ENCODE data around the gene UGT8.

UGT8 gene

DNA sequence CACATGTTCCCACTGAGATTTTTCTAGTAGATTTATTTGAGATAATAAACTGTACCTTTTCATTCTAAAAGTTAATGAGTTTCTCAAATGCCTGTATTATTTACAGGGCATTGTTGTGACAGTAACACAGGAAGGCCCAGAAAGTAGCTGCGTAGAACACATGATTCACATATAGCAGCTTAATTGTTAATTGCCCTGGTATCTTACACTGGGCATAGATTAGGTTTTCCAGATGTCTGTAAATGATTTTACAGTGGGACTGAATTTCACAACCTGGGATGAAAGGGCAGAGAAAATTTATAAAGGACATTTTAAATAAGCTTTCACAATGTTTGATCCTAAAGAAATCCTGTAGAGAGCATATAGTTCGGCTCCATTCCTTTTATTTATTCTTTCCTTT, 27.6 kb downstream of the UGT8 start:
- Histone ChIP-seq H3K27me3 (ENCODE audit: control insufficient read depth in 1 of 2, insufficient read depth in 1 of 2, low read length in 2 of 2) (no peaks in the 10 kb centered on the region), H3K18ac (ENCODE audit: low read depth in 1 of 2, low read length in 2 of 2) (no peak overlapping the region), H2BK15ac (ENCODE audit: low read depth, poor library complexity, severe bottlenecking) (no peak overlapping the region), H3K4me1 (ENCODE audit: control insufficient read depth, insufficient read depth, low read depth, low read length) (peaks cover under 1% of the 10 kb centered on the region), H2BK12ac (ENCODE audit: low read length in 2 of 2) (no peak overlapping the region), H4K91ac (ENCODE audit: low read length) (no peak overlapping the region), H2BK120ac (ENCODE audit: low read depth, low read length) (no peak overlapping the region), H3K27ac (ENCODE audit: low read length, poor library complexity, severe bottlenecking) (no peak overlapping the region), H3K9me3 (ENCODE audit: control insufficient read depth, low read length) (no peaks in the 10 kb centered on the region), H3K4ac (ENCODE audit: low read depth in 1 of 2, low read length in 2 of 2) (no peak overlapping the region), H4K8ac (ENCODE audit: low read length) (no peak overlapping the region), H2BK5ac (ENCODE audit: low read depth, low read length, poor library complexity, severe bottlenecking) (no peak overlapping the region), H3K9ac (ENCODE audit: low read length) (no peak overlapping the region), H3K79me1 (replicated peaks; ENCODE audit: low read length, poor library complexity, severe bottlenecking) (peaks cover 3% of the 10 kb centered on the region), H3K4me3 (ENCODE audit: insufficient read depth in 1 of 2, low read depth in 1 of 2, low read length in 2 of 2) (no peak overlapping the region), H3K36me3 (ENCODE audit: control insufficient read depth in 1 of 2, insufficient read depth in 2 of 2, low read depth in 1 of 2, low read length in 2 of 2) (no peaks in the 10 kb centered on the region), H3K14ac (ENCODE audit: low read length in 2 of 2) (no peak overlapping the region), H2AK5ac (ENCODE audit: low read length, severe bottlenecking) (no peak overlapping the region), H3K23ac (ENCODE audit: low read length in 2 of 2) (no peak overlapping the region), H3K4me2 (ENCODE audit: low read length, poor library complexity, severe bottlenecking) (no peak overlapping the region), H2AFZ (ENCODE audit: low read depth, low read length) (no peak overlapping the region)
- WGBS = 100% methylated on average over 1 of the region's 2 CpGs
- DNase-seq = no peak

DNA sequence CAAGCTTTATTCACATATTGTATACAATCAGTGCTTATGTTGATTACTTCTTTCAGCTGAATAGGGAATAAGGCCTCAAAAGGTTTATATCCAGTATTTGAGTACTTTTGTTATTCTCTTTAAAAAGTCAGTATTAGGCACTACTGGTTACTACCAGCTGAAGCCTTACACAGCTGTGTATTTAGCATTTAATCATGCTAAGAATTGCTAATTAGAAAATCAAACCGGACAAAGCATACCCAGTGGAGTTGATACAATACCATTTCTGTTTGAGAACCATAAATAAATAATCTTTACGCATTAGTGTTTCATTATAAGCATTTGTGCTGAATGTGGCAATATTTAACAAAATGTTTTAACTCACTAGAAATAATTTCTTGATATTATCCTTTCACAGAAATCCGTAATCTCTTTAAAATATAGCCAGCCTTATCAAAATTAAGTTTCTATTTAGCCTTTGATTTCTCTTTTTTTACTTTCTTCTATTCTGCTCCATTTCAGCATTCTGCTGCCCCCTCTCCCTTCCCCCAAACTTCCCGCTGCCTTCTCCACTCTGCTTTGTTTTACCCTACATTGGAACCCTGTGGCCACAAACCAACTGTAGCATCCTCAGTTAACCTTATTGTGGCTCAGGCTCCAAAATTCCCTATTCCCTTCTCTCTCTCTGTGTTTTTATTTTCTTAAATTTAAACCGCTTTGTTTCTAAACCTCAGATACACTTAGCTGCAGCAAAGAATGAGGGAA, 37.8 kb downstream of the UGT8 start:
- no peaks in the 10 kb centered on the region for H3K27me3 ChIP-seq (ENCODE audit: control insufficient read depth in 1 of 2, insufficient read depth in 1 of 2, low read length in 2 of 2)
- no peaks in the 10 kb centered on the region for H3K79me1 ChIP-seq (replicated peaks; ENCODE audit: low read length, poor library complexity, severe bottlenecking)
- no peak overlapping the region for H3K9ac ChIP-seq (ENCODE audit: low read length)
- H3K4me2 ChIP-seq (ENCODE audit: low read length, poor library complexity, severe bottlenecking) = no peak overlapping the region
- no peak overlapping the region for H2AFZ ChIP-seq (ENCODE audit: low read depth, low read length)
- no peak overlapping the region for H2BK120ac ChIP-seq (ENCODE audit: low read depth, low read length)
- no peak overlapping the region for H4K91ac ChIP-seq (ENCODE audit: low read length)
- H3K4me3 ChIP-seq (ENCODE audit: insufficient read depth in 1 of 2, low read depth in 1 of 2, low read length in 2 of 2) = no peak overlapping the region
- no peak for DNase-seq
- no peaks in the 10 kb centered on the region for H3K9me3 ChIP-seq (ENCODE audit: control insufficient read depth, low read length)
- no peak overlapping the region for H4K8ac ChIP-seq (ENCODE audit: low read length)
- H3K4me1 ChIP-seq (ENCODE audit: control insufficient read depth, insufficient read depth, low read depth, low read length) = no peaks in the 10 kb centered on the region
- H3K27ac ChIP-seq (ENCODE audit: low read length, poor library complexity, severe bottlenecking) = no peak overlapping the region
- H2BK5ac ChIP-seq (ENCODE audit: low read depth, low read length, poor library complexity, severe bottlenecking) = no peak overlapping the region
- no peak overlapping the region for H2BK15ac ChIP-seq (ENCODE audit: low read depth, poor library complexity, severe bottlenecking)
- WGBS = 90% methylated on average over 2 of the region's 5 CpGs
- no peak overlapping the region for H3K14ac ChIP-seq (ENCODE audit: low read length in 2 of 2)
- H3K4ac ChIP-seq (ENCODE audit: low read depth in 1 of 2, low read length in 2 of 2) = no peak overlapping the region
- H3K23ac ChIP-seq (ENCODE audit: low read length in 2 of 2) = no peak overlapping the region
- H3K18ac ChIP-seq (ENCODE audit: low read depth in 1 of 2, low read length in 2 of 2) = no peak overlapping the region
- H2BK12ac ChIP-seq (ENCODE audit: low read length in 2 of 2) = no peak overlapping the region
- no peaks in the 10 kb centered on the region for H3K36me3 ChIP-seq (ENCODE audit: control insufficient read depth in 1 of 2, insufficient read depth in 2 of 2, low read depth in 1 of 2, low read length in 2 of 2)
- H2AK5ac ChIP-seq (ENCODE audit: low read length, severe bottlenecking) = no peak overlapping the region

GRCh38 chr4:114642173-114642780, 43.7 kb downstream of the UGT8 start:
- no peaks in the 10 kb centered on the region for H3K9me3 ChIP-seq (ENCODE audit: control insufficient read depth, low read length)
- no peak overlapping the region for H2AFZ ChIP-seq (ENCODE audit: low read depth, low read length)
- H3K4me2 ChIP-seq (ENCODE audit: low read length, poor library complexity, severe bottlenecking) = no peak overlapping the region
- no peak overlapping the region for H4K91ac ChIP-seq (ENCODE audit: low read length)
- no peak overlapping the region for H3K23ac ChIP-seq (ENCODE audit: low read length in 2 of 2)
- no peaks in the 10 kb centered on the region for H3K36me3 ChIP-seq (ENCODE audit: control insufficient read depth in 1 of 2, insufficient read depth in 2 of 2, low read depth in 1 of 2, low read length in 2 of 2)
- no peak for DNase-seq
- peaks cover 1% of the 10 kb centered on the region for H3K79me1 ChIP-seq (replicated peaks; ENCODE audit: low read length, poor library complexity, severe bottlenecking)
- H3K14ac ChIP-seq (ENCODE audit: low read length in 2 of 2) = no peak overlapping the region
- no peaks in the 10 kb centered on the region for H3K4me1 ChIP-seq (ENCODE audit: control insufficient read depth, insufficient read depth, low read depth, low read length)
- H2AK5ac ChIP-seq (ENCODE audit: low read length, severe bottlenecking) = no peak overlapping the region
- H3K27me3 ChIP-seq (ENCODE audit: control insufficient read depth in 1 of 2, insufficient read depth in 1 of 2, low read length in 2 of 2) = no peaks in the 10 kb centered on the region
- H2BK120ac ChIP-seq (ENCODE audit: low read depth, low read length) = no peak overlapping the region
- no peak overlapping the region for H3K4me3 ChIP-seq (ENCODE audit: insufficient read depth in 1 of 2, low read depth in 1 of 2, low read length in 2 of 2)
- no peak overlapping the region for H3K4ac ChIP-seq (ENCODE audit: low read depth in 1 of 2, low read length in 2 of 2)
- H3K9ac ChIP-seq (ENCODE audit: low read length) = no peak overlapping the region
- 92% methylated on average over 4 of the region's 4 CpGs for WGBS
- no peak overlapping the region for H4K8ac ChIP-seq (ENCODE audit: low read length)
- H2BK15ac ChIP-seq (ENCODE audit: low read depth, poor library complexity, severe bottlenecking) = no peak overlapping the region
- H3K18ac ChIP-seq (ENCODE audit: low read depth in 1 of 2, low read length in 2 of 2) = no peak overlapping the region
- no peak overlapping the region for H3K27ac ChIP-seq (ENCODE audit: low read length, poor library complexity, severe bottlenecking)
- no peak overlapping the region for H2BK5ac ChIP-seq (ENCODE audit: low read depth, low read length, poor library complexity, severe bottlenecking)
- H2BK12ac ChIP-seq (ENCODE audit: low read length in 2 of 2) = no peak overlapping the region

- Histone ChIP-seq H3K4me1 (ENCODE audit: control insufficient read depth, insufficient read depth, low read depth, low read length) (no peaks in the 10 kb centered on the region), H2BK12ac (ENCODE audit: low read length in 2 of 2) (no peak overlapping the region), H2BK5ac (ENCODE audit: low read depth, low read length, poor library complexity, severe bottlenecking) (no peak overlapping the region), H3K14ac (ENCODE audit: low read length in 2 of 2) (no peak overlapping the region), H3K27ac (ENCODE audit: low read length, poor library complexity, severe bottlenecking) (no peak overlapping the region), H2AFZ (ENCODE audit: low read depth, low read length) (no peak overlapping the region), H3K4me2 (ENCODE audit: low read length, poor library complexity, severe bottlenecking) (no peak overlapping the region), H3K18ac (ENCODE audit: low read depth in 1 of 2, low read length in 2 of 2) (no peak overlapping the region), H3K79me1 (replicated peaks; ENCODE audit: low read length, poor library complexity, severe bottlenecking) (no peaks in the 10 kb centered on the region), H3K23ac (ENCODE audit: low read length in 2 of 2) (no peak overlapping the region), H2AK5ac (ENCODE audit: low read length, severe bottlenecking) (no peak overlapping the region), H4K8ac (ENCODE audit: low read length) (no peak overlapping the region), H3K9me3 (ENCODE audit: control insufficient read depth, low read length) (no peaks in the 10 kb centered on the region), H2BK15ac (ENCODE audit: low read depth, poor library complexity, severe bottlenecking) (no peak overlapping the region), H3K4me3 (ENCODE audit: insufficient read depth in 1 of 2, low read depth in 1 of 2, low read length in 2 of 2) (no peak overlapping the region), H4K91ac (ENCODE audit: low read length) (no peak overlapping the region), H3K27me3 (ENCODE audit: control insufficient read depth in 1 of 2, insufficient read depth in 1 of 2, low read length in 2 of 2) (no peaks in the 10 kb centered on the region), H3K9ac (ENCODE audit: low read length) (no peak overlapping the region), H3K4ac (ENCODE audit: low read depth in 1 of 2, low read length in 2 of 2) (no peak overlapping the region), H3K36me3 (ENCODE audit: control insufficient read depth in 1 of 2, insufficient read depth in 2 of 2, low read depth in 1 of 2, low read length in 2 of 2) (no peaks in the 10 kb centered on the region), H2BK120ac (ENCODE audit: low read depth, low read length) (no peak overlapping the region)
- WGBS = 76% methylated on average over 1 of the region's 1 CpG
- DNase-seq = no peak
Measured at GRCh38 chr4:114649908-114650307, 51.3 kb downstream of the UGT8 start.

Measured in mesenchymal stem cell (in vitro differentiated cells and primary cell).